HG03342 (cell line): ENCODE results near the gene DDX3Y.

Experiments used
- ATAC-seq: cut with Tn5 transposase; IDR thresholded peaks from one replicate; pipeline ENCODE4 v1.9.1; 2021; ENCODE audit warnings: mild to moderate bottlenecking, moderate library complexity; ENCODE audit not compliant: unreplicated experiment

Gene DDX3Y

GRCh38 chrY:12904618-12905516 lies at the start of gene DDX3Y:
Gene DDX3Y, plus strand, starts transcription at chrY:12904868. Its CDS starts 69 bp downstream, at chrY:12904937.
- no peak for ATAC-seq

- ATAC-seq: no peak
These were observed 48.8 kb upstream of the DDX3Y start for GRCh38 chrY:12855791-12856275.

- ATAC-seq: no peak
These were observed 36.7 kb upstream of the DDX3Y start for GRCh38 chrY:12867960-12868359.

- no peak for ATAC-seq
These were observed 7.7 kb upstream of the DDX3Y start for GRCh38 chrY:12896973-12897372.

GRCh38 chrY:12898604-12899003 lies 6.1 kb upstream of the DDX3Y start:
- no peak for ATAC-seq

- no peak for ATAC-seq
These were observed 827 bp downstream of the DDX3Y start for GRCh38 chrY:12905517-12905872.

GRCh38 chrY:12905895-12906294 lies 1.2 kb downstream of the DDX3Y start:
- ATAC-seq: no peak

GRCh38 chrY:12913541-12913940 lies 8.9 kb downstream of the DDX3Y start:
- ATAC-seq: no peak

GRCh38 chrY:12928043-12928442 lies 23.4 kb downstream of the DDX3Y start:
- no peak for ATAC-seq

- no peak for ATAC-seq
These were observed 37.3 kb downstream of the DDX3Y start for GRCh38 chrY:12941725-12942687.
